Neural cell (in vitro differentiated cells): Measurements from ENCODE around the gene FBXO30.

Source experiments
- CTCF ChIP-seq: fragments of 450-650 bp; IDR thresholded peaks from 2 replicates; pipeline ENCODE4 v1.5.1; 2014; ENCODE audit warnings: antibody characterized with exemption, mild to moderate bottlenecking, moderate library complexity; ENCODE audit not compliant: poor library complexity, severe bottlenecking
- EP300 ChIP-seq: fragments of 450-650 bp; conservative IDR thresholded peaks from 2 replicates; pipeline ENCODE4 v1.6.1; 2014; ENCODE audit warnings: antibody characterized with exemption, mild to moderate bottlenecking, moderate library complexity; ENCODE audit not compliant: poor library complexity, severe bottlenecking
- EZH2 ChIP-seq: fragments of 200-600, 300-800 bp; shearing (Covaris generic), sonication (generic); IDR thresholded peaks from 2 replicates; pipeline ENCODE4 v1.6.1; 2014; ENCODE audit warnings: antibody characterized with exemption, low read length, borderline replicate concordance, mild to moderate bottlenecking; ENCODE audit not compliant: insufficient read depth, poor library complexity, severe bottlenecking
- POLR2AphosphoS5 ChIP-seq: IDR thresholded peaks from 2 replicates; pipeline ENCODE4 v1.6.1; 2012
- RAD21 ChIP-seq: fragments of 450-650 bp; conservative IDR thresholded peaks from 2 replicates; pipeline ENCODE4 v1.6.1; 2014; ENCODE audit warnings: antibody characterized with exemption, mild to moderate bottlenecking, moderate library complexity
- REST ChIP-seq: IDR thresholded peaks from 2 replicates; pipeline ENCODE4 v1.6.1; 2012; ENCODE audit warnings: borderline replicate concordance
- SMC3 ChIP-seq: fragments of 450-650 bp; conservative IDR thresholded peaks from 2 replicates; pipeline ENCODE4 v1.6.1; 2014; ENCODE audit warnings: antibody characterized with exemption, mild to moderate bottlenecking, moderate library complexity; ENCODE audit not compliant: poor library complexity

GRCh38 chr6:145823328-145823944 lies 8.8 kb upstream of the FBXO30 start:
- TF ChIP-seq POLR2AphosphoS5 (no peak), REST (no peak), CTCF (no peak), EZH2 (no peak), EP300 (no peak), RAD21 (no peak), SMC3 (no peak)
